Measurements from ENCODE around the gene CEP152.

CEP152 gene

DNA sequence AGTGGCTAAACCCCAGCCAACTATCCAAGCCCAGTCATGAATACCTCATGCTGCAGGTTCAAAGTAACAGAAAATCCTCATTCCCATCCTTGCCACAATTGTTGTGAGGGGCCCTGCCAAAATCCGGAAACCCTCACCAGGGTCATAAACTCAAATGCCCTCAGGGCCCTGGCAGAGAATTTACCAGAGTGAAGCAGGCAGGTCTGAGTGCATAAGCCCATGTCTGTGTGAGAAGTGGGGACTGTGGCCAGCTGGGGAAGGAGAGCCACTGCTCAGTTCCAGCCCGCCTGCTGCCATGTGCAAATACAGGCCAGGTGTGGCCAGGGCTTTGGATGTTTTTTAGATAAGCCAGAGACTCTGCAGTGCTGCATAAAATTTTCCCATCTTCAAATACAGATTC, 7.0 kb downstream of the CEP152 start:
- Histone ChIP-seq H3K4me3 (ENCODE audit: low read depth, low read length) (no peak overlapping the region), H3K4me1 (peaks cover 36% of the 10 kb centered on the region), H3K27me3 (no peaks in the 10 kb centered on the region), H3K9me3 (no peaks in the 10 kb centered on the region), H3K36me3 (peaks cover 9% of the 10 kb centered on the region)
- peak; percentile 61 for DNase-seq
- TF ChIP-seq, protein P1, sequence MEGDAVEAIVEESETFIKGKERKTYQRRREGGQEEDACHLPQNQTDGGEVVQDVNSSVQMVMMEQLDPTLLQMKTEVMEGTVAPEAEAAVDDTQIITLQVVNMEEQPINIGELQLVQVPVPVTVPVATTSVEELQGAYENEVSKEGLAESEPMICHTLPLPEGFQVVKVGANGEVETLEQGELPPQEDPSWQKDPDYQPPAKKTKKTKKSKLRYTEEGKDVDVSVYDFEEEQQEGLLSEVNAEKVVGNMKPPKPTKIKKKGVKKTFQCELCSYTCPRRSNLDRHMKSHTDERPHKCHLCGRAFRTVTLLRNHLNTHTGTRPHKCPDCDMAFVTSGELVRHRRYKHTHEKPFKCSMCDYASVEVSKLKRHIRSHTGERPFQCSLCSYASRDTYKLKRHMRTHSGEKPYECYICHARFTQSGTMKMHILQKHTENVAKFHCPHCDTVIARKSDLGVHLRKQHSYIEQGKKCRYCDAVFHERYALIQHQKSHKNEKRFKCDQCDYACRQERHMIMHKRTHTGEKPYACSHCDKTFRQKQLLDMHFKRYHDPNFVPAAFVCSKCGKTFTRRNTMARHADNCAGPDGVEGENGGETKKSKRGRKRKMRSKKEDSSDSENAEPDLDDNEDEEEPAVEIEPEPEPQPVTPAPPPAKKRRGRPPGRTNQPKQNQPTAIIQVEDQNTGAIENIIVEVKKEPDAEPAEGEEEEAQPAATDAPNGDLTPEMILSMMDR (IDR thresholded peaks at IDR 0.05; ENCODE audit: low read depth, low read length): no peak

DNA sequence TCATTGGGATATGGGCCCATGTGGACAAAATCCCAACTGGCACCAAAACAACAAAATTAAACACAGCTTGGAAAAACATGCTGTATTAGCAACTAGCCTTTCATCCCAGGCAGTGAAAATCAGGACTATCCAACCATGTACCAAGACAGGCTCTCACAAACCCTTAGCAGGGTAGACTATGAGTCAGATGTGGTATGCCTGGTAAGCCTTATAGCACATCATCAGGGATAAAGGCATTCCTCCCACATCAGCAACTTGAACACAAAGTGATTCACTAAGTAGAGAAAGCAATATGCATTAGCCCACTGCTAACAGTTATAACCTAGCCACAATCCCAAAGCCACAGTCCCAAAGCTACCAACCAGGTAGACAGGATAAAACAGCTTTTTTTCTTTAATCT, 8.0 kb downstream of the CEP152 start:
- Histone ChIP-seq H3K4me1 (peaks cover 38% of the 10 kb centered on the region), H3K27me3 (no peaks in the 10 kb centered on the region), H3K9me3 (no peaks in the 10 kb centered on the region), H3K4me3 (ENCODE audit: low read depth, low read length) (no peak overlapping the region), H3K36me3 (peaks cover 9% of the 10 kb centered on the region)
- TF ChIP-seq, protein P1 (IDR thresholded peaks at IDR 0.05; ENCODE audit: low read depth, low read length): no peak
- DNase-seq: no peak

DNA sequence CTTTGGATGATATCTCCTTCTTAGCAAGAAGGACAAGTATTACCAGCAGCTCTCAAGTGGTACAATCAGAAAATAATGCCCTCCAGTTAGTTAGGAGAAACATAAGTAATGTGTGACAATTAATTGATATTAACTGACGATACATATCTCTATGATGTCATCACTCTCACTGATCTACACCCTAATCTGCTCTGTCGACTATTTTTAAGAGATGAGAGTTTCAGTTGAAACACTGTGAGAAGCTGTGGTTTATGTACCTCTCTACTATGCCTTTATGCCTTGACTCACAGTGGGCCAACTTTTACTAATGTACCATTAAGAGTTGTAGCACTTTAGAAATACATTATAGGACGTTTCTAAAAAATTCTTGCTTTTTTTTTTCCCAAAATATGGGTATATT, 8.6 kb downstream of the CEP152 start:
- TF ChIP-seq, protein P1 (IDR thresholded peaks at IDR 0.05; ENCODE audit: low read depth, low read length): no peak
- DNase-seq: no peak
- Histone ChIP-seq H3K9me3 (no peaks in the 10 kb centered on the region), H3K36me3 (peaks cover 14% of the 10 kb centered on the region), H3K4me3 (ENCODE audit: low read depth, low read length) (no peak overlapping the region), H3K27me3 (no peaks in the 10 kb centered on the region), H3K4me1 (peaks cover 43% of the 10 kb centered on the region)

DNA sequence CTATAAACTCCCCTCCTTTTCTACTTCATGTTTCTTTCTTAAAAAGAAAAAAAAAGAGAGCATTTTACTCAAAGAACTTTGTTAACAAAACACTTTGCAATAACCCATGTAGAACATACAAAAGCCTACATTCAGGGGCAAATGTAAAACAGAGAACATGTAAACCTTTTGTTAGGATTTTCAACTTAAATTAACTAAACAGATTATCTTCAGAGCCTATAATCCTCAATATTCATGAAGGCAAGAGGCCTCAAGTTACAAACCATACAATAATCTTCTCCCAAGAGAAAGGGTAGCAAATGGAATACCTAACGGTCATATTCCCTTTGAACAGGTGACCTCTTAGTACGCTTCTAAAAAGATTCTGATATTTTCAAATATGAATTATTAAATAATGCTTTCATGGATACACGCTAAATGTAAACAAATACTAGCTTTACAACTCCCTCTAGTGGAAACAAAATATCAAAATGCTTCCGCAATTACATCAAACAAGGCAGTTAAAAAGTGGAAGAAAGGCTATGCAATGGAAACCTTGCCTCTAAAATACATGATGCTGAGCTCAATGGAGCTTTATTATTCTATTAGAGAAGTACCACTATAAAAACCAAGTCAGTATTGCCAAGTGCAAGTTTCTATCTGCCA, 9.9 kb downstream of the CEP152 start:
- Histone ChIP-seq H3K27me3 (no peaks in the 10 kb centered on the region), H3K4me1 (peaks cover 40% of the 10 kb centered on the region), H3K36me3 (peaks cover 24% of the 10 kb centered on the region), H3K9me3 (no peaks in the 10 kb centered on the region), H3K4me3 (ENCODE audit: low read depth, low read length) (no peak overlapping the region)
- TF ChIP-seq, protein P1 (IDR thresholded peaks at IDR 0.05; ENCODE audit: low read depth, low read length): peak; percentile 59
- DNase-seq: no peak

DNA sequence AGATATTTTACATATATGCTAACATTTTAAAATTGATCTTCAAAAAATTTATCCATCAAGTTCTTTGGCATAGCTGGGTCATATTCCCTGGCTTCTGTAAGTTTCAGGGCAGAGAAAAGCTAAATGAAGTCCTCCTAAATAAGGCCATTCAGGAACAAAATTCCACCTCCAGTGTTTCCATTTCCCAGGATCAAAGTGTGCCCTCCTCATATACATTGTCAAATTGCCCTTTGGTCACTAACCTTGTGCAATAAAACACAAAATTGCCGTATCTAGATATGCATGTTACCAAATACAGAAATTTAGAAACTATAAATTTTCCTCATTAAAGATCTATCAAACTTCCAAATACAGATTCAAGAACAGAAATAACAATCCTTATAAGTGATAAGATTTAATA, 10.6 kb downstream of the CEP152 start:
- Histone ChIP-seq H3K36me3 (peaks cover 30% of the 10 kb centered on the region), H3K4me3 (ENCODE audit: low read depth, low read length) (no peak overlapping the region)
- DNase-seq: no peak

DNA sequence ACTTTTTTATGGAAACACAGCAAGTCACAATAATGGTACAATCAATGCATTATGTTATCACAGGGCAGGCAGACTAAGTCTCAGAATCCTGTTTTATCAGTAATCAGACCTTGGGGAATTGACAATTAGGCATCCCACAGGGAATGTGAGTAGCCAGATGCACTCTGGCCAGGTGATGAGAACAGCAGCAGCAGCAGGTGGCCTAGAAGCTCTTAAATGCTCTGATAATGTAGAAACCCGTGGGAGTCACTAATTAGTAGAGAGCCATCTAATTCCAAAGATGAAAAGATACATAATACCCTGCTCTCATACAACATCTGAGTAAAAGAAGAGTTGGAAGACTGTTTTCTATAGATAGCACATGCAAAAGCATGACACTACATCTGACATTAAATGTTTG, 12.6 kb downstream of the CEP152 start:
- TF ChIP-seq, protein P1 (IDR thresholded peaks at IDR 0.05; ENCODE audit: low read depth, low read length): no peak
- peaks cover 32% of the 10 kb centered on the region for H3K4me1 ChIP-seq
- no peaks in the 10 kb centered on the region for H3K27me3 ChIP-seq
- no peak overlapping the region for H3K4me3 ChIP-seq (ENCODE audit: low read depth, low read length)
- peaks cover 36% of the 10 kb centered on the region for H3K36me3 ChIP-seq
- peak; percentile 67 for DNase-seq
- H3K9me3 ChIP-seq: no peaks in the 10 kb centered on the region

More for the DNA sequence above, 10.6 kb downstream of the CEP152 start:
- TF ChIP-seq, protein P1 (IDR thresholded peaks at IDR 0.05; ENCODE audit: low read depth, low read length): no peak
- Histone ChIP-seq H3K9me3 (no peaks in the 10 kb centered on the region), H3K4me1 (peaks cover 37% of the 10 kb centered on the region), H3K27me3 (no peaks in the 10 kb centered on the region)

Measured in BE2C (cell line).